ENCODE data around the gene TFCP2.
A peak's percentile ranks its signal among the peaks of the same experiment; 100 is the strongest.
"Not testable (repeated sequence)": the region's sequence is repeated elsewhere in the genome, so short reads cannot be mapped to it uniquely, and the experiment has no call there.

Gene TFCP2

GRCh38 chr12:51172515-51173431, at the start of gene TFCP2:
Gene TFCP2 (minus strand): TSS chr12:51173135. CDS start chr12:51172422, 713 bp downstream.
- peak; percentile 98 for DNase-seq (ENCODE audit: low spot score)

DNA sequence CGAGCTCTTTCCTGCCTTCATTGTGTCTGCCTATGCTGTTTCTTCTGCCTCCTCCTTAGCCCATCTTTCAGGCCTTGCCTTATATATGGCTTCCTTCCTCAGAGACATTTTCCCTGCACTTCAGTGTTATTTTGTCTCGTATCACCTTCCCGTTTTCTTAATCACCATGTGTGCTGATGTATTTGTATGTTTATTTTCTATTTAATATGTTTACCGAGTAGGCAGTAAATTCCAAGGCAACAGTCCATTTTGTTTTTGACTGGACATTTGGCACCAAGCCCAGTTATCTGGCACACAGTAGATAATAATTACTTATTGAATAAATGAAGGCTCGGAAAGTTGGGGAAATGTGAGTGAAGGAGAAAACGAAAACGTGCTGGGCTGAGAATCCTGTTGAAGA, 49.5 kb upstream of the TFCP2 start:
- DNase-seq (ENCODE audit: low spot score) = no peak

DNA sequence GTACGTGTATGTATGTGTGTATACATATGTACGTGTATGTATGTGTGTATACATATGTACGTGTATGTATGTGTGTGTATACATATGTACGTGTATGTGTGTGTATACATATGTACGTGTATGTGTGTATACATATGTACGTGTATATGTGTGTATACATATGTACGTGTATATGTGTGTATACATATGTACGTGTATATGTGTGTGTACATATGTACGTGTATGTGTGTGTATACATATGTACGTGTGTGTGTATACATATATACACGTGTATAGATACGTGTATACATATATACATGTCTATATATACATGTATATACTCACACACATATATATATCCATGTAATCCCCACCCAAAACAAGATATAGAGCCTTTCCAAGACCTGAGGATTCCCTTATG, 46.9 kb upstream of the TFCP2 start:
- not testable (repeated sequence) for DNase-seq (ENCODE audit: low spot score)

DNA sequence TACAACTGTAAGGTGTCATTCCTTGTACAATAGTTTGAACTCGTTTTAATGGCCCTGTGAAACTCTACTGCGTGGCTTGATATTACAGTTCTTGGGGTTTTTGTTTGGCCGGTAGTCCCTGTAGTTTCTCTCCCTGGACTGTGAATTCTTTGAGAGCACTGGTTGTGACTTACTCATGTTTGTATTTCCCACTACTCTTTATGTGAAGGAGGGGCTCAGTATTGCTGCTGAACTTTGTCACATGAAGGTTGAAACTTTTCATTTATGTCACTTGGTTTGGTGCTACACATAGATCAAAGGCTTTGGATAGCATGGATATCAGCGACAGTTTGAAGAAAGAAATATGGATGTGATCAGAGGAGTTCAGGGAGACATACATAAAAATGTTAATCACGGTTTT, 46.4 kb upstream of the TFCP2 start:
- DNase-seq (ENCODE audit: low spot score) = no peak

DNA sequence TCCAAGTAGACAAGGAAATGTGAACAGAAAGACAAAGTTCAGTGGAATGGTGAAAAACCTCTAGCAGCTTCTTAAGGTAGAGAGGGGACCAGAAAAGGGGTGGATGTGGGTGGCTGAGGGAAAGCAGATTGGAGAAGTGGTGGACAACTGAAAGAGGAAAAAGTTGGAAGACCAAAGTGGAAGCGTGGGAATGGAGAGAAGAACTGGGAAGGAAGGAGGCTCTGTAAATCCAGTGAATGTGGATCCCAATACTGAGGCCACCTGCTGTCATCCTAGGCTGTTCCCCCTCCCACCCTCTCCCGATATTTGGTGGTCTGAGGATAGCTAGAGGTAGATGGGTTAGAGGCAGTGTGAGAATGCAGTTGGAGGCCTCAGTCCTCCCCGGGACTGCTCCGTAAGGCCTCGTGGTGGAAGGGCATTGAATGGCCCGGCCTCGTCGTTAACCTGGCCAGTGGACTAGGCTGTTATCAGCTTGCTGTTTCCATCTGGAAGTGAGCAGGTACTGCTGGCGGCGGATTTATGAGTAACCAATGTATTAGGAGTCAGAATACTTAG, 45.7 kb upstream of the TFCP2 start:
- DNase-seq (ENCODE audit: low spot score) = no peak

- DNase-seq (ENCODE audit: low spot score) = peak; percentile 86
Observed at GRCh38 chr12:51217968-51218606, 45.2 kb upstream of the TFCP2 start, which contains the start of gene POU6F1. Gene POU6F1 (minus strand): TSS chr12:51218062. CDS start chr12:51206836, 11,226 bp downstream.

DNA sequence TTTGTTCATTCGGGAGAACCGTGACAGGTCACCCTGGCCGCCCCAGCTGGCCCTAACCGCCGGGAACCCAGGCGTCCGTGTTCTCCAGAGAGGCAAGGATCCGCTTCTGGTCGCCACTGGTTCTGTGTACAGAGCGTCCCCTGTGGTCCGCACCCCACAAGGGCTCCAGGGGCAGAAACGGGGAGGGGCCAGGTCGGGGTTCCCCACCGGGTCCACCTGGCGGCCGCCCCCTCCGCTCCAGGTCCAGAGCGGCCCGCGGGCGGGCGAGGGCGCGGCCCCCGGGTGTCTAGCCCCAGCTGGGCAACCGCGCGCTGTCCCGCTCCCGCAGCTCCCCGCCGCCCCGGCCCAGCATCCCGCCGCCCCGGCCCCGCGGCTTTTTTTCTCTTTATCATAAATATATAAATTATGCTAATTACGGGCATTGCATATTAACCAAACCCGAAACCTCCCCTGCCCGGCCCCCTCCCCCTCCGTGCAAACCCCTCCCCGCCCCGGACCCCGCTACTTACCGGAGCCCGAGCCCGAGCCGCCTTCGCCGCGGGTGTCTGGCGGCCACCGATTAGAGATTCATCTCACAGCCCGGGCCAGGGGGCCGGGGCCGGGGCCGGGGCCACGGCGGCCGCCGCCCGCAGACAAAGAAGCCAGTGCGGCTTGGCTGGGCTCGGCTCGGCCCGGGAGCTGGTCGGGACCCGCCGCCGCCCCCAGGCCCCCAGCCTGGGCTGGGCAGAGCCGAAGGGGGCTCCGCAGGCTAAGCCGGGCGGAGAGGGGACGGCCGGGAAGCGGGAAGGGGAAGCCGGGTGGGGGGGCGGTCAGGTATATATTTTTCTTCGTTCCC, 44.4 kb upstream of the TFCP2 start:
- peak; percentile 81 for DNase-seq (ENCODE audit: low spot score)

GRCh38 chr12:51216642-51217041, 43.7 kb upstream of the TFCP2 start:
- no peak for DNase-seq (ENCODE audit: low spot score)

DNA sequence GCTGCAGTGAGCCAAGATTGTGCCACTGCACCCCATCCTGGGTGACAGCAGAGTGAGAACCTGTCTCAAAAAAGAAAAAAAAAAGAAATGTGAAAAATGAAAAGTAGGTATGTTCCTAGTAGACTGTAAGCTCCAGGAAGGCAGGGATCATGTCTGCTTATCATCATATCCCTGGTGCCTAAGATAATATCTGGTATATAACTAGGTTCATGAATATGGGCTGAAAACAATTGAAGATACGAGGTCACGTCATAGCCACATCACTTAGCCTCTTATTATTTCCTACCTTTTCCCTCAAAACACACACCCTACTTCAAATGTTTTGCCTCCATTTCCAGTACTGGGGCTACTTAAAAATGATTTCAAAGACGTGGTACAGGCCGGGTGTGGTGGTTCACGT, 42.0 kb upstream of the TFCP2 start:
- DNase-seq (ENCODE audit: low spot score) = no peak

DNA sequence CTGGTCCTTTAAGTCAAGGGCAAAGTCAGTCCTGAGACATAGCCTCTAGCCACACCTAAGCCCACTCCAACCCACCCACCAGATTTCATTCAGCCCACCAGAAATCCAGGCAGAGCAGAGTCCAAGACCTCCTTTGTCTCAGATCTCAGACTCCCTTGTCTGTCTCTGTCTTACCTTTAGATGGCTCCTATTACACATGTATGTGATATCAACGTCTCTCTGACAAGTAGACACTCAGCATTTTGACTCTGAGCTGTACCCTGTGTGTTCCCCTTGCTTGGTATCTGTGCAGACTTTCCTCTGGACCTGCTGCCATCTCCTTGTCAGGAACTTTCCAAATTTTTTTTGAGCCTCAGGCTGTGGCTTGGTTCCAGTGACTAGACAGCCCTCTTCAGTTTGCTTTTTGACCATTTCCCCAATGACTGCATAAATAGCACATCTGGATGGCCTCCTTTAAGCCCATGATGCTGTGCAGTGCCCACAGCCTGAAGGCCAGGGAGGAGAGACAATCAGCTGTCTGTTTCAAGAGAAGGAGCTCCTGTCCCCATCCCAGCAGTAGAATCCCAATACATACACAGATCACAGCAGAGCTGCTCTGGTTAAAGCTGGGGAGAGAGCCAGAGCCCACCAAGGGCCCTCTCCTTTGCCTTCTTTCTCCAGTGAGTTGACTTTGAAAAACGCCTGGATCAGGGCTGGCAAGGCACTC, 37.9 kb upstream of the TFCP2 start:
- no peak for DNase-seq (ENCODE audit: low spot score)

- no peak for DNase-seq (ENCODE audit: low spot score)
Observed at GRCh38 chr12:51209259-51209658, 36.3 kb upstream of the TFCP2 start.

GRCh38 chr12:51208016-51208660, 35.2 kb upstream of the TFCP2 start:
- DNase-seq (ENCODE audit: low spot score) = no peak

GRCh38 chr12:51205350-51205749, 32.4 kb upstream of the TFCP2 start:
- DNase-seq (ENCODE audit: low spot score) = no peak

DNA sequence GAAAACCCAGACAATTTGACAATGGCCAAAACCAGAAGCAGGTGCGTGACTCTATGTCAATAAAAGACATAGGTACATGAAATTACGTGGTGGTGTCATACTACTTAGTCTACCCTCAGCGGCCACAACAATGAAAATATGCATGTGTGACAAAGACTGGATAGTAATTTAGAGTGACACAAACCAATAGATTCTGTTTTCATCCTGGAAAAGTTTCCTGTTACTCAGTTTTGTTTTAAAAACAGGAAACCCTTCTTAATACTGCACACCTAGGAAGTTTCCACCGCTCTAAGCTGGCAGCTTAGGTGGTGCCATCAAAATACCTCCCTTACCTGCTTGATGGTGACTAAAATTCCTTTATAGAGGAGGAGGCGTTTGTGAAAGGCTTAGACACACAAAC, 29.8 kb upstream of the TFCP2 start:
- no peak for DNase-seq (ENCODE audit: low spot score)

- no peak for DNase-seq (ENCODE audit: low spot score)
Observed at GRCh38 chr12:51200806-51201205, 27.9 kb upstream of the TFCP2 start.

- DNase-seq (ENCODE audit: low spot score) = no peak
Observed at GRCh38 chr12:51200156-51200555, 27.2 kb upstream of the TFCP2 start.

- DNase-seq (ENCODE audit: low spot score) = no peak
Observed at GRCh38 chr12:51199366-51199945, 26.5 kb upstream of the TFCP2 start.

GRCh38 chr12:51198568-51199365, 25.8 kb upstream of the TFCP2 start:
- no peak for DNase-seq (ENCODE audit: low spot score)

DNA sequence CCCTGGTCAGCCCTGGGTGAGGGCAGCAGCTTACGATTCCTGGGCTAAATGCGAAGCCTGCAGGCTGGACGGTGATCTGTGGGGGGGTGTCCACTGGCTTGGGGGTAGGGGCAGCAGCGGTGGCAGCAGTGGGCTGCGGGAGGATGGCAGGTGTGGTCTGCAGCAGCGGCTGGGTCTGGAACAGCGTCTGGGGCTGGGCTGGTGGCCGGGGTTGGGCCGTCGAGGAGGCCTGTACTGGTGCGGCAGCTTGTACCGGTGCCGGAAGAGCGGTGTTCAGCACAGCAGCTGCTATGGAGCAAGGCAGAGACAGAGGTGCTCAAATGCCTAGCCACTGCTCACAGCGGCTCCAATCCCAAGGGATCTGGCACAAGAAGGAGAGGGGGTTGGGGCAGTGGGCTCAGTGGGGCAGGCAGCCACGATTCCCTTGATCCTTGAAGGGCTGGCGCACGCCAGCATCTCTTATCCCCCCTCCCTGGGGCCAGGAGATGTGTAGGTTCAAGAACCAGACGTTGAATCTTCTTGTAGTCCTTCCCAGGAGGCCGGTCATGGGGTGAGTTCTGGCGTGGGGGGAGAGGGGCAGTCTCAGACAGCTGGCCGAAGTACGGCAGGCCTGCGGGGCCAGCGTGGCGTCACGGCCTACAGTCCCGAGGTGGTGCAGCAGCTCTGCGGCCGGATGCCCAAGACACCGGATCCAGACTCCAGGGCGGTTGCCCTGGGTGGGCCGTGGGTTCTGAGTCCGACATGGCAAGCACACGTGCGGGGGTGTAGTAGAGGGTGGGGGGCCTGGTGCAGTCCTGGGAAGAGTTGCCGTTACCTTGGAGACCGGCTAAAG, 25.0 kb upstream of the TFCP2 start:
- DNase-seq (ENCODE audit: low spot score) = no peak

Data from ecto neural progenitor cell (in vitro differentiated cells).